Kidney (tissue), 14 donors: ENCODE data around the gene TMEM74B. TPM values are rescaled to one million over a fixed set of nuclear protein-coding genes. Genes with fewer than 3 reads are reported as not detected.

Source experiments
- DNase-seq, 5 donors: peaks; one replicate each; pipeline ENCODE4 v3.0.0-alpha.2; 2013 to 2020
- FAIRE-seq: peaks from 2 replicates; lab custom pipeline; 2012; peaks lifted over from hg19 to GRCh38; lab: Jason Lieb, UNC
- H3K27ac ChIP-seq, 2 donors: one replicate each; pipeline ENCODE4 v1.7.0; 2013; ENCODE audit warnings: low read depth in 2 of 2, low read length in 2 of 2, inconsistent platforms in 1 of 2
- H3K27me3 ChIP-seq: one replicate; pipeline ENCODE4 v1.7.1; 2013; ENCODE audit warnings: low read length, inconsistent platforms; ENCODE audit not compliant: control insufficient read depth, insufficient read depth
- H3K36me3 ChIP-seq, 3 donors: one replicate each; pipeline versions ENCODE4 v1.7.0 to v1.7.1; 2013; ENCODE audit warnings: low read length in 3 of 3, control low read depth in 1 of 3, inconsistent platforms in 1 of 3; ENCODE audit not compliant: insufficient read depth in 3 of 3, control insufficient read depth in 2 of 3
- H3K4me1 ChIP-seq, 3 donors: one replicate each; pipeline versions ENCODE4 v1.7.0 to v1.7.1; 2013; ENCODE audit warnings: low read length in 3 of 3, inconsistent platforms in 1 of 3, low read depth in 1 of 3; ENCODE audit not compliant: control insufficient read depth in 2 of 3, insufficient read depth in 2 of 3
- H3K4me3 ChIP-seq, 3 donors: one replicate each; pipeline versions ENCODE4 v1.7.0 to v1.8.1; 2013; ENCODE audit warnings: low read length in 3 of 3, control low read depth in 1 of 3, inconsistent platforms in 1 of 3
- H3K9ac ChIP-seq, 3 donors: one replicate each; pipeline versions ENCODE4 v1.7.0 to v1.7.1; 2013; ENCODE audit warnings: low read length in 3 of 3, control low read depth in 1 of 3, inconsistent platforms in 1 of 3
- H3K9me3 ChIP-seq, 3 donors: one replicate each; pipeline versions ENCODE4 v1.7.0 to v1.7.1; 2013; ENCODE audit warnings: low read length in 3 of 3, control low read depth in 1 of 3, inconsistent platforms in 1 of 3; ENCODE audit not compliant: control insufficient read depth in 2 of 3, insufficient read depth in 1 of 3
- intact Hi-C: fragments of 100-400 bp; cut with DNase I; formaldehyde crosslinking; loops from one replicate; pipeline ENCODE4 v1.11.1; 2022
- polyA plus RNA-seq: library from polyadenylated mRNA; stranded (reverse); fragments of 350-450 nt; fragmentation: Illumina TruSeq; extraction: RNeasy Lipid Tissue Mini Kit (QIAGEN cat#74804); gene quantifications from one replicate; pipeline ENCODE4 v1.2.3, GENCODE V29; 2014; ENCODE audit warnings: low read depth, low replicate concordance; ENCODE audit not compliant: insufficient read depth
- total RNA-seq: library from RNA; stranded (reverse); fragmentation: NEBNext Ultra II Directional; extraction: Animal tissue kit (Norgen Biotek cat#: 25700); gene quantifications from one replicate; pipeline ENCODE4 v1.2.1, GENCODE V29; 2021
- TF ChIP-seq, protein P1 (sequence below): IDR thresholded peaks from 3 replicates; pipeline ENCODE4 v1.5.1; 2012; ENCODE audit warnings: mild to moderate bottlenecking, moderate library complexity, borderline replicate concordance; ENCODE audit not compliant: insufficient read depth; ENCODE audit errors: extremely low read depth
- donor health status: control.
- donor health status: control.
- donor health status: control.
- donor health status: control.
- donor health status: control.
- donor health status: DM: yes; HTN: yes; CAD: no.
- donor health status: Normal renal cell carcinoma (clear cell type).

Gene TMEM74B
- total and polyA plus RNA-seq, 2 donors from 2014 or later = 0.54 to 1.6 TPM

DNA sequence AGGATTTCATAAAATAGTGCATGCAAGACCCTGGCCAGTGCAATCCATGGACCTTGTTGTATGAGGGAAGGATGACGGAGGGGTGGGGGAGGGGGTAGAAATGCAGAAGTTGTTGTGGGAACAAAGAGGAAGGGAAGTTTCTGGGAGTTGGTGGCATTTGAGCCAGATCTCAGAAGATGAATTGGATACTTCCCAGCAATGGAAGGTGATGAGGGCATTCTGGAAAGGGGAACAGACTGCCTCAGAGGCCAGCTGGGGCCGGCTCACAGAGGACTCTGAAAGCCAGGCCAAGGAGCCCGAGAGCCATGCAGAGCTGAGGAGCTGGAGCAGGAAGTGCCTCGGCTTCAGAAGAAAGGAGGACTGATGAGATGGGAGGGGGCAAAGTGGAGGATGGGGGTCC lies 2.7 kb downstream of the TMEM74B start:
- Histone ChIP-seq H3K4me1 (no peaks in the 10 kb centered on the region), H3K27me3 (peaks cover 2% of the 10 kb centered on the region), H3K9ac (no peak overlapping the region), H3K27ac (no peak overlapping the region), H3K4me3 (no peak overlapping the region), H3K36me3 (no peaks in the 10 kb centered on the region), H3K9me3 (no peaks in the 10 kb centered on the region)
- DNase-seq (no peak), FAIRE-seq (no peak)
- intact Hi-C loops = no loop called here
- TF ChIP-seq, protein P1, sequence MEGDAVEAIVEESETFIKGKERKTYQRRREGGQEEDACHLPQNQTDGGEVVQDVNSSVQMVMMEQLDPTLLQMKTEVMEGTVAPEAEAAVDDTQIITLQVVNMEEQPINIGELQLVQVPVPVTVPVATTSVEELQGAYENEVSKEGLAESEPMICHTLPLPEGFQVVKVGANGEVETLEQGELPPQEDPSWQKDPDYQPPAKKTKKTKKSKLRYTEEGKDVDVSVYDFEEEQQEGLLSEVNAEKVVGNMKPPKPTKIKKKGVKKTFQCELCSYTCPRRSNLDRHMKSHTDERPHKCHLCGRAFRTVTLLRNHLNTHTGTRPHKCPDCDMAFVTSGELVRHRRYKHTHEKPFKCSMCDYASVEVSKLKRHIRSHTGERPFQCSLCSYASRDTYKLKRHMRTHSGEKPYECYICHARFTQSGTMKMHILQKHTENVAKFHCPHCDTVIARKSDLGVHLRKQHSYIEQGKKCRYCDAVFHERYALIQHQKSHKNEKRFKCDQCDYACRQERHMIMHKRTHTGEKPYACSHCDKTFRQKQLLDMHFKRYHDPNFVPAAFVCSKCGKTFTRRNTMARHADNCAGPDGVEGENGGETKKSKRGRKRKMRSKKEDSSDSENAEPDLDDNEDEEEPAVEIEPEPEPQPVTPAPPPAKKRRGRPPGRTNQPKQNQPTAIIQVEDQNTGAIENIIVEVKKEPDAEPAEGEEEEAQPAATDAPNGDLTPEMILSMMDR = no peak

DNA sequence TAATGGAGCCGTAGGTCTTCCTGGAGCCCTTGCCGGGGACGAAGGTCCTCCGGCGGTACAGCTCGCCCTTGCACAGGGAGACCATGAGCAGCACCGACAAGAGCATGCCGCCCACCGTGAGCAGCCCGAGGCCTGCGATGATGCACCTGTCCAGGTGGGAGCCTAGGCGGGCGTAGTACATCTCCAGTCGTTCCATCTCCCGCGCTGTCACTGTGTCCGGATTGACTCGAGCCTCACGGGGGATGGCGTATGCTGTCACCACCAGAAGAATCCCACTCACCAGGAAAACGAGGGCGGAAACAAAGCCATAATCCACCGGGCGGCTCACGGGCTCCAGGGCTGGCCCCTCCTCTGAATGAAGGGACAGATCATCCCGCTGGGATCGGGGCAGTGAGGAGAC lies 3.8 kb downstream of the TMEM74B start:
- peaks cover 2% of the 10 kb centered on the region for H3K27me3 ChIP-seq
- FAIRE-seq (no peak), DNase-seq (no peak)
- H3K9ac ChIP-seq = no peak overlapping the region
- no peaks in the 10 kb centered on the region for H3K36me3 ChIP-seq
- intact Hi-C loops = no loop called here
- no peak overlapping the region for H3K4me3 ChIP-seq
- no peaks in the 10 kb centered on the region for H3K9me3 ChIP-seq
- TF ChIP-seq, protein P1 = no peak
- no peaks in the 10 kb centered on the region for H3K4me1 ChIP-seq
- no peak overlapping the region for H3K27ac ChIP-seq

DNA sequence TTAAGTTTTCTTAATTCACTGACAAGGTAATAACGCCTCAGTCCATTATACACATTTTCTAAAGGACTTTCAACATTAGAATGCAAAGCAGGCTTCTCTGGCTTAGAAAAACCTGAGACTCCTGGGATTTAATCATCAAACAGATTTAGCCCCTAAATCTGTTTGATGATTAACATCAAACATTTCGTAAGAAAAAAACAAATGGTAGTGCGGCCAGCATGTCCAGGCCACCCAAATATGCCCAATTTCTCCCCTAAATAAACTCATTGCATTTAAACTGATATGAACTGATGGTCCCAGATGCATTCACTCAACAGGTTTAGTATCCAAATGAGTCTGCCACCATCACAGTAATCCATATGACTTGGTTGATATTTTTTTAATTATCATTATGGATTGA lies 6.2 kb downstream of the TMEM74B start:
- Histone ChIP-seq H3K9ac (no peak overlapping the region), H3K36me3 (peaks cover 0 to 1% (median 0%) of the 10 kb centered on the region in 3 donors), H3K27ac (no peak overlapping the region), H3K9me3 (no peaks in the 10 kb centered on the region), H3K4me3 (no peak overlapping the region), H3K4me1 (no peaks in the 10 kb centered on the region), H3K27me3 (peaks cover 2% of the 10 kb centered on the region)
- intact Hi-C loops = no loop called here
- no peak for DNase-seq
- TF ChIP-seq, protein P1 = no peak
- FAIRE-seq = no peak

DNA sequence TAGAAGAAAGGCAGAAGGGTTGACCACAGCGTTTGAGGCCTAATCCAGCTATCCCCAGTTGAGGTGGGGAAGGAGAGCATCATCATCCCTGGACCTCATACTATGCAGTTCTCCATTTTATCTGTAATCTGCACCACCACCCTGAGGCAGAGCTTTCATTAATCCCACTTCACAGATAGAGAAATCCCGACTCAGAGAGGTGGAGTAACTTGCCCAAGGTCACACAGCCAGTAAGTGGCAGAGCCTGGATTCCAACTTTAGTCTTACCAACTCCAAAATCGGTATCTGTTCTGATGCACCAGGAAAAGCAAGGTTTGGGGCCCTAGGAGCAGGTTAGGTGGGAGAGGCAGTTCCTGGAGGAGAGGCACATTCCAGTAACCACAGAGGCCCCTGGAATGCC lies 6.7 kb downstream of the TMEM74B start:
- no peak for DNase-seq
- TF ChIP-seq, protein P1 = no peak
- intact Hi-C loops = no loop called here
- Histone ChIP-seq H3K27ac (no peak overlapping the region), H3K9me3 (no peaks in the 10 kb centered on the region), H3K27me3 (no peaks in the 10 kb centered on the region), H3K4me3 (no peak overlapping the region), H3K9ac (no peak overlapping the region), H3K4me1 (no peaks in the 10 kb centered on the region), H3K36me3 (peaks cover 0 to 2% (median 0%) of the 10 kb centered on the region in 3 donors)
- FAIRE-seq = no peak
